ENCODE measurements around the gene EIPR1. TPM values are rescaled to one million over a fixed set of nuclear protein-coding genes. Genes with fewer than 3 reads are reported as not detected.

The EIPR1 gene
- total and polyA plus RNA-seq, 2 of the 4 experiments (the other 2 are of a cell fraction), result 46.5 to 67.4 TPM

DNA sequence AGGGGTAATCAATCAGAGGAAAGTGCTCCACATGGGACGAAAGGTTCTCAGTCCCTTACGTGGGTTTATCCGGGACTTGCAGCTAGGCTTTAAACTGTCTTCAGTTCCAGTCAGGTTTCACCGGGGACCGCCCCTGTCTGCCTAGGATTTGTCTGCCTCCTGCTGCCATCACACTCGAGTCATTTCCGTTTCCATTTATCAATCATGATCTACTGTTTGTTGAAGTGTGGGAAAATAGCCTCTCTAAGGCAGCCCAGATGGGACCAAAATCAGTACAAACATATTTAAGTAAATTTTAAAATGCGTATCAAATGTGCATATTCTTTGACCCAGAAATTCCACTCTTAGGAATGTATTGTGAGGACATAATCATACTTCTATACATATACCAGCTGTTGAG is 12.4 kb upstream of the EIPR1 start:
- Histone ChIP-seq H4K5ac (ENCODE audit: low read depth, low read length) (no peak overlapping the region), H4K91ac (ENCODE audit: insufficient read depth, low read depth, low read length) (no peak overlapping the region), H2AK9ac (replicated peaks; ENCODE audit: low read depth, low read length, poor library complexity) (no peak overlapping the region), H3K9me1 (ENCODE audit: insufficient read depth, low read length) (peaks cover 3% of the 10 kb centered on the region; the same call in 1 of the 2 replicates), H3K9ac (ENCODE audit: low read depth, low read length) (no peak overlapping the region), H3K4me1 (ENCODE audit: control insufficient read depth, insufficient read depth, low read length) (peaks cover 4% of the 10 kb centered on the region), H2AFZ (replicated peaks; ENCODE audit: low read length, poor library complexity) (no peak overlapping the region), H3K23ac (ENCODE audit: low read depth, low read length) (no peak overlapping the region), H3K36me3 (ENCODE audit: control insufficient read depth, insufficient read depth, low read length) (peaks cover 40% of the 10 kb centered on the region), H3K27ac (ENCODE audit: insufficient read depth, low read length) (no peak overlapping the region), H3K9me3 (ENCODE audit: control insufficient read depth, insufficient read depth, low read length) (no peaks in the 10 kb centered on the region), H2AK5ac (ENCODE audit: low read depth, low read length) (no peak overlapping the region), H3K4me2 (ENCODE audit: low read depth, low read length) (no peak overlapping the region), H3K18ac (ENCODE audit: low read depth, low read length) (no peak overlapping the region), H2BK20ac (ENCODE audit: low read depth, low read length) (no peak overlapping the region), H3K56ac (ENCODE audit: extremely low read depth, insufficient read depth, low read length) (no peak overlapping the region), H2BK120ac (ENCODE audit: low read depth, low read length) (no peak overlapping the region), H3K14ac (replicated peaks; ENCODE audit: low read depth, low read length) (no peak overlapping the region), H2BK5ac (ENCODE audit: low read depth, low read length, poor library complexity, severe bottlenecking) (no peak overlapping the region), H4K20me1 (ENCODE audit: insufficient read depth, low read length) (peaks cover 30% of the 10 kb centered on the region), H4K8ac (ENCODE audit: low read depth in 2 of 2, low read length in 2 of 2) (no peak overlapping the region), H2BK15ac (ENCODE audit: low read depth, low read length) (no peak overlapping the region), H3K4me3 (ENCODE audit: insufficient read depth, low read depth, low read length) (no peak overlapping the region), H3K4ac (ENCODE audit: low read depth, low read length) (no peak overlapping the region), H3K79me1 (ENCODE audit: low read depth in 1 of 2, low read length in 2 of 2) (peaks cover 24 to 58% of the 10 kb centered on the region in 2 experiments), H3K27me3 (ENCODE audit: control insufficient read depth, insufficient read depth, low read length) (no peaks in the 10 kb centered on the region)
- ChIA-PET POLR2A (ENCODE audit: unreplicated experiment) (no interaction called here), CTCF (no interaction called here)
- no CpG with 5 or more reads among the region's 8 CpGs for whole genome bisulfite sequencing, 2 experiments (ENCODE audit: extremely low coverage in 2 of 2, insufficient read length in 1 of 2)
- BruUV-seq (replicated peaks), result no TSS peak
- ATAC-seq (ENCODE audit: low read depth), result no peak
- no peak for DNase-seq
- in situ Hi-C loops (cut with MboI; ENCODE audit: low sequenced_read_pairs) (no loop called here), intact Hi-C loops (cut with micrococcal nuclease) (no loop called here), dilution Hi-C loops (cut with HindIII; ENCODE audit: low sequenced_read_pairs, unreplicated experiment) (no loop called here)
- TF ChIP-seq RAD21 (IDR thresholded peaks at IDR 0.05; ENCODE audit: low read length), result no peak
- TF ChIP-seq CHD1 (IDR thresholded peaks at IDR 0.05; ENCODE audit: low read depth, low read length), result no peak
- TF ChIP-seq MXI1 (IDR thresholded peaks at IDR 0.05; ENCODE audit: borderline replicate concordance, low read depth, low read length), result no peak
- no peak for TF ChIP-seq MAFK (IDR thresholded peaks at IDR 0.05; ENCODE audit: low read depth, low read length)
- no peak for TF ChIP-seq MAZ (IDR thresholded peaks at IDR 0.05; ENCODE audit: borderline replicate concordance, low read depth, low read length)
- no peak for TF ChIP-seq RFX5 (IDR thresholded peaks at IDR 0.05; ENCODE audit: low read depth, low read length)

All from IMR-90 (cell line).